DND-41 (cell line): Measurements from ENCODE around the gene FCER1G.
A peak's percentile ranks its signal among the peaks of the same experiment; 100 is the strongest.

Source experiments
- ATAC-seq: fragments of 200-7000 bp; cut with Tn5 transposase; 3 replicates; pipeline ENCODE4 v1.9.1; 2021; ENCODE audit warnings: low read depth; ENCODE audit not compliant: insufficient read depth
- DNase-seq: peaks from one replicate; pipeline ENCODE4 v3.0.0-alpha.2; 2020
- H2AFZ ChIP-seq: 2 replicates; pipeline ENCODE4 v1.6.0; 2012; ENCODE audit warnings: low read depth, low read length
- H3K27ac ChIP-seq: 2 replicates; pipeline ENCODE4 v1.5.1; 2012; ENCODE audit warnings: low read length, inconsistent platforms
- H3K27me3 ChIP-seq: fragments of 200-600 bp; sonication (generic); 2 replicates; pipeline ENCODE4 v1.6.0; 2012; ENCODE audit warnings: low read length, mild to moderate bottlenecking, inconsistent platforms; ENCODE audit not compliant: insufficient read depth, poor library complexity
- H3K36me3 ChIP-seq: 2 replicates; pipeline ENCODE4 v1.5.1; 2012; ENCODE audit warnings: low read length, inconsistent platforms; ENCODE audit not compliant: insufficient read depth
- H3K4me1 ChIP-seq: 2 replicates; pipeline ENCODE4 v1.5.1; 2012; ENCODE audit warnings: mild to moderate bottlenecking, low read length; ENCODE audit not compliant: insufficient read depth
- H3K4me2 ChIP-seq: 2 replicates; pipeline ENCODE4 v1.6.0; 2012; ENCODE audit warnings: mild to moderate bottlenecking, moderate library complexity, low read length, inconsistent platforms; ENCODE audit not compliant: insufficient read depth
- H3K4me3 ChIP-seq, 2 experiments: fragments of 200-600 bp in 1 of 2; shearing (Covaris generic) in 1 of 2; 2 replicates each; pipeline ENCODE4 v1.5.1; 2012 to 2016; ENCODE audit warnings: inconsistent platforms in 2 of 2, low read length in 2 of 2, mild to moderate bottlenecking in 2 of 2, low read depth in 1 of 2, moderate library complexity in 1 of 2
- H3K79me2 ChIP-seq: 2 replicates; pipeline ENCODE4 v1.6.0; 2012; ENCODE audit warnings: low read length, inconsistent platforms; ENCODE audit not compliant: insufficient read depth
- H3K9ac ChIP-seq: 2 replicates; pipeline ENCODE4 v1.6.0; 2012; ENCODE audit warnings: low read depth, mild to moderate bottlenecking, inconsistent platforms, low read length, moderate library complexity
- H3K9me3 ChIP-seq: 2 replicates; pipeline ENCODE4 v1.5.1; 2012; ENCODE audit warnings: low read length, moderate library complexity, mild to moderate bottlenecking, inconsistent platforms; ENCODE audit not compliant: insufficient read depth, severe bottlenecking
- H4K20me1 ChIP-seq: 2 replicates; pipeline ENCODE4 v1.6.0; 2012; ENCODE audit warnings: low read length; ENCODE audit not compliant: insufficient read depth
- CTCF ChIP-seq: IDR thresholded peaks from 2 replicates; pipeline ENCODE4 v1.5.1; 2012; ENCODE audit warnings: borderline replicate concordance, low read length, moderate library complexity, mild to moderate bottlenecking; ENCODE audit not compliant: poor library complexity, severe bottlenecking; ENCODE audit errors: extremely low read depth
- EZH2 ChIP-seq: IDR thresholded peaks from 3 replicates; pipeline ENCODE4 v1.6.1; 2012; ENCODE audit warnings: borderline replicate concordance, low read depth, mild to moderate bottlenecking, moderate library complexity, low read length, inconsistent platforms; ENCODE audit not compliant: severe bottlenecking

Gene FCER1G

DNA sequence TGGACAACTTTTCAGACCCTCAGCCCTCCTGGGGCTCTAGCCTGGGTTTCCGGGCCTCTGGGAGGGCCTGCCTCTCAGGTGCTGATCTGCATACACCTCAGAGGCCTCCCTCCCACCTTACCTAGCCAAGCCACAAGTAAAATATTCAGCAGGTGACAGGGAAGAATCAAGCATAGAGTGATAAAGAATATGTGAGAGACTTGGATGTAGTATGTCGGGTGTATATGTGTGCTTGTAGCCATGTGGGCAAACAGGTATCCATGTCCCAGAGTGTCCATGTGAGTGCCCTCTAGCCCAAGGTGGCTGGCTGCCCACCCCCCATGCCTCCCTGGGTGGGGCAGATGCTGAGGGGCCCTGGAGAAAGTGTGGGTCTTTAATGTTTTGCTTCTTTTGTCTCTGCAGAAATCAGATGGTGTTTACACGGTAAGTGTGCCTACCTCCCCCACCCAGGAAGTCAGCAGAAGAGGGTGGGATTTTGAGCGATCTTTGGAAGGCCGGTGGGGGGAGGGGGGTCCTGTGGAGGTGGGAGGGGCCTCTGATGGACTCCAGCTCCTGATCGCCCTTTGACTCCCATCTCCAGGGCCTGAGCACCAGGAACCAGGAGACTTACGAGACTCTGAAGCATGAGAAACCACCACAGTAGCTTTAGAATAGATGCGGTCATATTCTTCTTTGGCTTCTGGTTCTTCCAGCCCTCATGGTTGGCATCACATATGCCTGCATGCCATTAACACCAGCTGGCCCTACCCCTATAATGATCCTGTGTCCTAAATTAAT, 3.4 kb downstream of the FCER1G start:
- Histone ChIP-seq H3K27me3 (no peaks in the 10 kb centered on the region), H3K9ac (no peak overlapping the region), H3K79me2 (no peaks in the 10 kb centered on the region), H3K27ac (no peak overlapping the region), H3K4me1 (no peaks in the 10 kb centered on the region), H2AFZ (peak overlapping the region; percentile 31; the same call in 1 of the 2 replicates), H3K9me3 (no peaks in the 10 kb centered on the region), H3K4me2 (no peak overlapping the region), H4K20me1 (no peaks in the 10 kb centered on the region), H3K36me3 (peaks cover 15% of the 10 kb centered on the region), H3K4me3 (no peak overlapping the region)
- no peak for TF ChIP-seq CTCF
- TF ChIP-seq EZH2 = no peak
- ATAC-seq (no peak), DNase-seq (no peak)

DNA sequence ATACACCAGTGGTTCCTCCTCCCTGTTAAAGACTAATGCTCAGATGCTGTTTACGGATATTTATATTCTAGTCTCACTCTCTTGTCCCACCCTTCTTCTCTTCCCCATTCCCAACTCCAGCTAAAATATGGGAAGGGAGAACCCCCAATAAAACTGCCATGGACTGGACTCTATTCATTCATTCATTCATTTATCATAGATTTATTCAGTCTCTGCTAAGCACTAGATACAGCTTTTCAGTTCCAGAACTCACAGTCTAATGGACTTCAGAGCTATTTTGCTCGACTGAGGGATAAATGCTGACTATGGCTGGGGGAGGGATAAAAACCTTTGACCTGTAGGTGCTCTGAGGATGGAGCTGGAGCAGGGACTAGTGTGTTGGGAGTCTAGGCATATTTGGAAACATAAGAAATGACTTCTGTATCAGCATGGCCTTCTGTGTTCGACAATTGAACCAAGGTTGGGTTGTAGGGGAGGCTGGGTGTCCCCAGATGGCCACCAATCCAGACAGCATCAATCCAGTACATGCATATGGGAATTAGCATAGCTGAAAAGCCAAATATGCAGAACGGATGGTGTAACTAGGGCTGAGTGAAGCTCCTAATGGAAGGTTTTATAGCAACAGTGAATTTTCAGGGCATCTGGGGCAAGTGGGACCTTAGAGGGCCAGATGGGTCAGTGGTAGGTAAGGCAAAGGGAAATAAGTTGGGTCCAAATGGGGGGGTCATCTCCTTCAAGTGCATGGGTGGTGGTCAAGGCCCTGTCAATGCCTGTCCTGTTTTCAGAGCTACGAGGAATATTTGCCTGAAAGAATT, 4.2 kb downstream of the FCER1G start:
- Histone ChIP-seq H3K36me3 (peaks cover 7% of the 10 kb centered on the region; the same call in 1 of the 2 replicates), H3K4me3 (no peak overlapping the region), H4K20me1 (no peaks in the 10 kb centered on the region), H3K4me1 (no peaks in the 10 kb centered on the region), H3K27me3 (no peaks in the 10 kb centered on the region), H3K9me3 (no peaks in the 10 kb centered on the region), H3K9ac (no peak overlapping the region), H3K27ac (no peak overlapping the region), H2AFZ (no peak overlapping the region), H3K79me2 (no peaks in the 10 kb centered on the region), H3K4me2 (no peak overlapping the region)
- TF ChIP-seq CTCF (no peak), EZH2 (no peak)
- ATAC-seq (no peak), DNase-seq (no peak)

GRCh38 chr1:161220002-161220401, 4.9 kb downstream of the FCER1G start:
- H4K20me1 ChIP-seq = no peaks in the 10 kb centered on the region
- TF ChIP-seq EZH2 (no peak), CTCF (no peak)
- no peak for ATAC-seq
- no peak overlapping the region for H3K27ac ChIP-seq
- H3K9me3 ChIP-seq = no peaks in the 10 kb centered on the region
- peaks cover 2% of the 10 kb centered on the region for H3K4me1 ChIP-seq
- H3K4me3 ChIP-seq = no peak overlapping the region
- H2AFZ ChIP-seq = no peak overlapping the region
- no peaks in the 10 kb centered on the region for H3K27me3 ChIP-seq
- peaks cover 2% of the 10 kb centered on the region; the same call in 1 of the 2 replicates for H3K36me3 ChIP-seq
- no peak for DNase-seq
- H3K4me2 ChIP-seq = no peak overlapping the region
- H3K9ac ChIP-seq = no peak overlapping the region
- H3K79me2 ChIP-seq = no peaks in the 10 kb centered on the region
